GM23338 (cell line): Measurements from ENCODE around the gene CHCHD6. TPM values are rescaled to one million over a fixed set of nuclear protein-coding genes. Genes with fewer than 3 reads are reported as not detected.

Experiments used
- ATAC-seq: fragments of 200-7000 bp; cut with Tn5 transposase; 3 replicates; pipeline ENCODE4 v1.9.1; 2020
- DNase-seq: peaks from one replicate; pipeline ENCODE4 v3.0.0-alpha.2; 2015; ENCODE audit warnings: low spot score
- H2AFZ ChIP-seq: fragments of 200-600 bp; sonication (generic); 2 replicates; pipeline ENCODE4 v1.8.0; 2016; ENCODE audit warnings: antibody characterized with exemption, mild to moderate bottlenecking, moderate library complexity
- H3F3A ChIP-seq: fragments of 200-600 bp; sonication (generic); replicated peaks from 2 replicates; pipeline ENCODE4 v1.8.0; 2017; ENCODE audit warnings: antibody characterized with exemption, mixed run types, low read depth
- H3K27ac ChIP-seq: fragments of 200-600 bp; sonication (generic); 2 replicates; pipeline ENCODE4 v1.6.1; 2016; ENCODE audit warnings: low read depth
- H3K27me3 ChIP-seq: fragments of 200-600 bp; sonication (generic); 2 replicates; pipeline ENCODE4 v1.8.0; 2016; ENCODE audit warnings: mild to moderate bottlenecking, mixed run types, moderate library complexity; ENCODE audit not compliant: insufficient read depth
- H3K36me3 ChIP-seq: fragments of 200-600 bp; sonication (generic); 2 replicates; pipeline ENCODE4 v1.8.0; 2016; ENCODE audit warnings: mild to moderate bottlenecking; ENCODE audit not compliant: insufficient read depth
- H3K4me1 ChIP-seq: fragments of 200-600 bp; sonication (generic); 2 replicates; pipeline ENCODE4 v1.8.0; 2016; ENCODE audit warnings: mild to moderate bottlenecking, moderate library complexity; ENCODE audit not compliant: insufficient read depth
- H3K4me2 ChIP-seq: fragments of 200-600 bp; sonication (generic); 2 replicates; pipeline ENCODE4 v1.7.1; 2017; ENCODE audit warnings: mixed run types
- H3K4me3 ChIP-seq: fragments of 200-600 bp; sonication (generic); 2 replicates; pipeline ENCODE4 v1.6.1; 2016; ENCODE audit warnings: mixed run types
- H3K79me2 ChIP-seq: fragments of 200-600 bp; sonication (generic); replicated peaks from 2 replicates; pipeline ENCODE4 v1.8.0; 2017; ENCODE audit warnings: mild to moderate bottlenecking; ENCODE audit not compliant: insufficient read depth
- H3K9me2 ChIP-seq: fragments of 200-600 bp; sonication (generic); 2 replicates; pipeline ENCODE4 v1.8.0; 2017; ENCODE audit not compliant: insufficient read depth
- H4K20me1 ChIP-seq: fragments of 200-600 bp; sonication (generic); replicated peaks from 2 replicates; pipeline ENCODE4 v1.8.0; 2017; ENCODE audit warnings: mild to moderate bottlenecking; ENCODE audit not compliant: insufficient read depth
- H3K27ac Mint-ChIP-seq: 2 replicates; pipeline ENCODE4 v1.8.0; 2020; ENCODE audit warnings: inconsistent platforms, mild to moderate bottlenecking, moderate library complexity, mixed read lengths
- H3K27me3 Mint-ChIP-seq: 3 replicates; pipeline ENCODE4 v1.8.0; 2022; ENCODE audit warnings: low read depth, mild to moderate bottlenecking, moderate library complexity, mixed read lengths, inconsistent platforms; ENCODE audit not compliant: insufficient read depth, poor library complexity
- H3K36me3 Mint-ChIP-seq: 3 replicates; pipeline ENCODE4 v1.8.0; 2021; ENCODE audit warnings: low read depth, mild to moderate bottlenecking, inconsistent platforms, moderate library complexity, mixed read lengths
- H3K4me1 Mint-ChIP-seq: 3 replicates; pipeline ENCODE4 v1.8.0; 2020; ENCODE audit warnings: mild to moderate bottlenecking, inconsistent platforms, mixed read lengths
- H3K4me3 Mint-ChIP-seq: 3 replicates; pipeline ENCODE4 v1.8.0; 2021; ENCODE audit warnings: moderate library complexity, mild to moderate bottlenecking, inconsistent platforms, mixed read lengths
- H3K9me3 Mint-ChIP-seq: 3 replicates; pipeline ENCODE4 v1.8.0; 2020; ENCODE audit warnings: moderate library complexity, mild to moderate bottlenecking, inconsistent platforms, mixed read lengths
- CREB1 ChIP-seq: fragments of 250-450 bp; sonication (Bioruptor Pico); IDR thresholded peaks from 2 replicates; pipeline ENCODE4 v1.5.0; 2020; ENCODE audit warnings: low read depth, mild to moderate bottlenecking, moderate library complexity
- CTCF ChIP-seq, 2 experiments: fragments of 200-600 bp in 1 of 2; sonication (generic) in 1 of 2; conservative IDR thresholded peaks; 2 replicates each; pipeline versions ENCODE4 v1.5.1 to v1.6.1; 2016 to 2017; ENCODE audit warnings: antibody characterized with exemption in 2 of 2, low read depth in 2 of 2, mild to moderate bottlenecking in 2 of 2, moderate library complexity in 1 of 2
- ETS1 ChIP-seq: IDR thresholded peaks from 2 replicates; pipeline ENCODE4 v1.6.1; 2016; ENCODE audit warnings: antibody characterized with exemption
- EZH2 ChIP-seq: fragments of 200-600 bp; sonication (generic); IDR thresholded peaks from one replicate; pipeline ENCODE4 v1.8.0; 2017; ENCODE audit warnings: antibody characterized with exemption, mild to moderate bottlenecking, low read depth; ENCODE audit not compliant: unreplicated experiment
- NANOG ChIP-seq: IDR thresholded peaks from 2 replicates; pipeline ENCODE4 v1.6.1; 2016; ENCODE audit warnings: antibody characterized with exemption, borderline replicate concordance
- POLR2AphosphoS5 ChIP-seq: IDR thresholded peaks from 2 replicates; pipeline ENCODE4 v1.6.1; 2016; ENCODE audit warnings: antibody characterized with exemption, low read depth
- REST ChIP-seq: IDR thresholded peaks from one replicate; pipeline ENCODE4 v1.6.1; 2018; ENCODE audit warnings: antibody characterized with exemption; ENCODE audit not compliant: unreplicated experiment
- ZNF114 ChIP-seq: fragments of 250-450 bp; sonication (Bioruptor Pico); IDR thresholded peaks from 2 replicates; pipeline ENCODE4 v1.5.0; 2020; ENCODE audit warnings: mild to moderate bottlenecking, moderate library complexity
- ZNF331 ChIP-seq: fragments of 250-450 bp; sonication (Bioruptor Pico); IDR thresholded peaks from 2 replicates; pipeline ENCODE4 v1.5.0; 2020; ENCODE audit warnings: low read depth, mild to moderate bottlenecking, moderate library complexity
- polyA plus RNA-seq: library from polyadenylated mRNA; unstranded; fragments of >200 nt; fragmentation: Nextera tagmentation; extraction: Ambion mirVana; gene quantifications from 2 replicates; pipeline ENCODE4 v1.2.1, GENCODE V29; 2016
- total RNA-seq: library from RNA; depleted of rRNA; stranded (reverse); fragments of >200 nt; shearing (Covaris generic); gene quantifications from 2 replicates; pipeline ENCODE4 v1.2.3, GENCODE V29; 2014

The CHCHD6 gene
- total and polyA plus RNA-seq, 2 experiments from 2014 or later = 28.8 to 43.0 TPM

- TF ChIP-seq REST = no peak
- TF ChIP-seq ETS1 = no peak
- TF ChIP-seq ZNF114 = no peak
- TF ChIP-seq POLR2AphosphoS5 = no peak
- TF ChIP-seq CREB1 (CRISPR knock-in tag) = no peak
- no peak for TF ChIP-seq NANOG
- TF ChIP-seq ZNF331 (CRISPR knock-in tag) = no peak
- no peak for TF ChIP-seq EZH2
Observed at GRCh38 chr3:126658584-126658983, 45.5 kb upstream of the CHCHD6 start (continued).

GRCh38 chr3:126659915-126660886 is 43.8 kb upstream of the CHCHD6 start:
- peak; percentile 71 for ATAC-seq

More at GRCh38 chr3:126659915-126660886, 43.8 kb upstream of the CHCHD6 start:
- no peak overlapping the region for H3K27ac Mint-ChIP-seq
- Histone ChIP-seq H3K9me2 (no peaks in the 10 kb centered on the region), H3K27ac (no peak overlapping the region), H3F3A (no peaks in the 10 kb centered on the region), H2AFZ (no peak overlapping the region), H3K27me3 (peaks cover 11% of the 10 kb centered on the region), H4K20me1 (no peaks in the 10 kb centered on the region), H3K79me2 (no peaks in the 10 kb centered on the region), H3K36me3 (no peaks in the 10 kb centered on the region), H3K4me2 (no peak overlapping the region), H3K4me1 (no peaks in the 10 kb centered on the region; the same call in 1 of the 2 replicates), H3K4me3 (no peak overlapping the region)
- TF ChIP-seq CTCF (conservative IDR thresholded peaks at IDR 0.05; ENCODE audit: low read depth in 2 of 2) = peak; percentile 35 to 43
- TF ChIP-seq ZNF114 = no peak
- H3K36me3 Mint-ChIP-seq = peaks cover 4% of the 10 kb centered on the region; the same call in 1 of the 3 replicates
- H3K9me3 Mint-ChIP-seq = peaks cover 14% of the 10 kb centered on the region
- peak; percentile 74 for DNase-seq
- H3K27me3 Mint-ChIP-seq = peaks cover 12% of the 10 kb centered on the region
- H3K4me1 Mint-ChIP-seq = 0 out of 3 replicates have a peak, but pooled peaks cover 5% of the 10 kb centered on the region
- H3K4me3 Mint-ChIP-seq = no peak overlapping the region
